CD4-positive, alpha-beta T cell treated with Interferon gamma for 1 hour (primary cell): Measurements from ENCODE around the gene AUTS2.

Experiments
- DNase-seq: peaks from one replicate; pipeline ENCODE4 v3.0.0-alpha.2; 2020

The AUTS2 gene

DNA sequence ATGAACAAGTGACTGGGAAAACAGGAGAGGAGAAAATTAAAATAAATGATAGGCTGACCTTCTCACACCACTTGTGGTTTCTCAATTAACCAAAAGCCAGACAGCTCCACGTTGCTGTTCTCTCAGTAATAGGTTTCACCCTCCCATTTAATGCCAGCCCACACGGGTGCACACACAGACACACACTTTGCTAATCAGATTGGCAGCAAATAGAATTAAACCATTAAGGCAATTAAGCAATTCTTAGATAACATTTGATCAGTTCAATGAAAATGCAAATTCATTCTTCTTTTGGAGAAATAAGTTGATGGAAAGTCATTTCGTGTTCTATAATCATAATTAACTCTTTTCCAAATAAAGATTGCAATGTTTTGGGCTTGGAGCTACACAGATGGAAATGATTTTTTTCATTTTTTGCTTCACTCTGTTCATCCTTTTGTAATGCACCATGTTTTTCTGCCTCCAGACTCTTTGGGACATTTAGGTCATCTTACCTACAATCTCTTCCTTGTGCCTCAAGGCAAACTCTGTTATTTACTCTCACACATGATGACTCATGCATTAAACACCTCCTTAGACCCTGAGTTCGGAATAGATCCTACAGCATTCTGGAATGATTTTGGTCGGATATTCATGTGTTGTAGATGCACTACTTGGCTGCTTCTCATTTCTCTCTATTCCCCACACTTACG is 700.7 kb downstream of the AUTS2 start:
- no peak for DNase-seq

DNA sequence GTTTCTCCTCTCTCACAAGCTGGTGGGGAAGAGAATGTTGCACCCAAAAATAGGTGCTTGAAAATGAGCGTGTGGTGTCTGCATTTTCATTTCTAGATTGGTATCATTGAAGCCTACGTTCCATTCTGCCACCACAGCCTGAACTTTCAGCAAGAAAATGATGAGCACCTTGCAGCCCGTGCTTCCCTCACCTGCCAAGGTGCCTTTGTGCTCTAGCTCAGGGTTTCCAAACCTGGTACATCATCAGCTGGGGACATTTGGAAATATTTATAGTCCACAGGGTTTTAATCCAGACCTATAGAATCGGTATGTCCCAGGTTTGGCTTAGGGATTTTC is 701.2 kb downstream of the AUTS2 start:
- DNase-seq, result no peak

DNA sequence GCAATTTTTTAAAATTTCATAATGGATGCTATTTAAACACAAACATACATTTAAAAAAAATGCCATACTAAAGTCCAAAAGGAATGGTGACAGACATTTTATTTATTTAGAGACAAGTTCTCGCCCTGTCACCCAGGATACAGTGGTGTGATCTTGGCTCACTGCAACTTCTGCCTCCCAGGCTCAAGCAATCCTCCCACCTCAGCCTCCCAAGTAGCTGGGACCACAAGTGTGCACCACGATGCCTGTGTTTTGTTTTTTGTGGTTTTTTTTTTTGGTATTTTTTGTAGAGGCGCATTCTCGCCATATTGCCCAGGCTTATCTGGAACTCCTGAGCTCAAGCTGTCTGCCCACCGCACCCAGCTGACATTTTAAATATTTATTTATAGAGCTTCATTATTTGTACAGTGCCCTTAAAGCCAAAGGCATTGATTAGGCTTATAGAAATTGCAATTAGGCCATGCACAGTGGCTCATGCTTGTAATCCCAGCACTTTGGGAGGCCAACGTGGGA is 703.5 kb downstream of the AUTS2 start:
- DNase-seq, result no peak

DNA sequence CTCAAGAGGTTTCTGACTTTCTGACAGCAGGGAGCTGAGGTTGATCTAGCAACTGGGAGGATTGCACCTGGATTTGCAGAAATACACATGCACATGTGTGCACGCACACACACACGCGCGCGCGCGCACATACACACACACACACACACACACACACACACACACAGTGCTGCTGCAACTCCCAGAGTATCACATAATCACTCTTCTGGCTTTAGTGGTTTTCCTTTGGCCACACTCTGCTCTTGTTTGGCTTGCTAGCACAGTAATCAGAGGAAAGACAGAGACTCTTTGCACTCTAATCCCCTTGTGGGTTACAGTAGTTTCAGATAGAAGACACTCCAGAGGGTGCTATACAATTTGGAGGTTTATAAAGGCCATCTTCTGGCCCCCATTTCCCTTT is 705.0 kb downstream of the AUTS2 start:
- no peak for DNase-seq

DNA sequence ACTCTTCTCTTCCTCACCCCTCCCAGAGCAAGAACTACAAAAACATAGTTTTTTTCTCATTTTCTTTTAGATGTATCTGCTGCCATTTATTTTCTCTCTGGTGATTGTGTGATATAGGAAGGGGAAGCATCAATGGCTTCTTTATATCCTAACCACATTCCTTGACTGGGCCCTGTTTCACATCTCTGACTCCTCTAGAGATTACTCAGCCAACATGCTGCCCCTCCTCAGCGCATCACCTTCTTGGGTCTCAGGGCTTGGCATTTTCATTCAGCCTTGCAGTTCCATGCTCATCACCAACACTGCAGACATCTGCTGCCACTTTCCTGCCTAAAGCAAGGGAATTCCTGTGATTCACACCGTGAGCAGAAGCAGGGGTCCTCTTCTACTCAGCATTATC is 705.5 kb downstream of the AUTS2 start:
- DNase-seq, result no peak

DNA sequence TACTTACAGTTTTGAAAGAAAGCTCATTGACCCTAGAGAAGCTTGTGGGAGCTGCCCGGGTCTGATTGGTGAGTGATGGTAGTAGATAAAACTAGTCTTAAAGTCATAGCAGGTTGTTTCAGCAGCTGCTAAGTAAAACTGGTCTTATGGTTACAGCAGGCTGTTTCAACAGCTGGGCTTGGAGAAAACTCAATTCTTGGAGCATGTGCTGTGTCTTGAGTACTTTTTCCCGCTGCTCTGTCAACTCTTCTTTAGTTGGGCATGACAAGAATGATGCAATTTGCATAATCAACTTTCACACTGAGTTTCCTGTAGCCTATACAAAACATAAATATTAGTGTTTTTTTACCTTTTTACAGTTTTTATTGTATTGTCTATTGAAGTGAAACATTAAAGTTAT is 707.9 kb downstream of the AUTS2 start:
- no peak for DNase-seq

DNA sequence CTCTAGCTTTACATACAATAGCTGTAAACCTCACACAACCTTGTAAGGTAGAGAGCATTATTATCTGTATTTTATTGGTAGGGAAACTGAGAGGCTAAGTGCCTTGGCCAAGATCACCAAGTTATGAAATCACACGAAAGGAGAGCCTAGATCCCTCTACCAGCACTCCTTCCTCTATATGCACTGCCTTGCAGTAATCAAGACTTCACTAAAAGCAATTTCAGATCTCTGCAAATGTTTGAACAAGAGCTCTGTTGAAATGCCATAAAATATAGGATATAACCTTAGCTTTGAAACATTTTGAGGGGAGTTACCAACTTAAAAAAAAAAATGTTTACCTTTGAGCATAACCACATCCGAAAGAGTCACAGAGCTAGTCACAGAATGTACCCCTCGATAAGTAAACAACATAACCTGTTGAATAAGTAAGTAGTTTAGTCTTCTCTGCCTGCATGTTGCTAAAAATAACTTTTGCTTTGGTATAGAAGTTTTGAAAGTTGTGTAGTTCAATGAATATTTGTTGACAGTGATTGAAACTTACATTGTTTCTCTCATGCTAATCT is 709.4 kb downstream of the AUTS2 start:
- DNase-seq, result no peak

DNA sequence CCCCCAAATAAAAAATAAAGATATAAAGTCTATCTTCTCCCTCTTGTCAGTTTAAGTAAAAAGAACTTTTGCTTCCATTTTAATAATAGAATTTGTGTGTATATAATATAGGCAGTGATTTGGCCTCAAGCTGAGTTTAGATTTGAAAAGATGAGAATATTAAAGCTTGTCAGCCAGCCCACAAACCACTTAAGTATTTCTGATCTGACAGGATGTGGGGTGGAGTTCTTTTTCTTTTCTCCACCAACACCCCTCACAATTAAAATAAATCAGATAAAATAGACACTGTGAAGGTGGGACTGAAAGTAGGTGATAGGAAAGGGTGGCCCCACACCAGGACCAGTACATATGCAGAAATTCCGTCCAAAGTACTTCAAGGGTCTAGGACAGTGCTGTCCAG is 714.1 kb downstream of the AUTS2 start:
- no peak for DNase-seq

DNA sequence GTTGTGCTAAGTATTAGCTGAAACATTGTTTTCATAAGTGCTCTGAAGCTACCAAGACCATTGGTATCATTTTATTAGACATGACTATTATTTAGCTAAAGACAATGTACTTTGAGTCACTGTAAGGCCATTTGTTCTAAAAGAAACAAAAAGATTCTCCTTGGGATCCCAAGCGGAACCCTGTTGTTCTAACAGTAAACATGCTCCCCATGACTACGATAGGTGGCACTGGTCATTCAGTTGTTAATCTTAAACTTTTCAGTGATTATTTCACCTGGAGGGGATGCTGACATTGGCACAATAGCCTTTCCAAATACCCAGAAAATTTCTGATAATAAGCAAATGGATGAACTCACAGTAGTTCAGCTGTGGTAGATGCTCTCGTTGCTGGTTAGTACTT is 715.0 kb downstream of the AUTS2 start:
- no peak for DNase-seq

DNA sequence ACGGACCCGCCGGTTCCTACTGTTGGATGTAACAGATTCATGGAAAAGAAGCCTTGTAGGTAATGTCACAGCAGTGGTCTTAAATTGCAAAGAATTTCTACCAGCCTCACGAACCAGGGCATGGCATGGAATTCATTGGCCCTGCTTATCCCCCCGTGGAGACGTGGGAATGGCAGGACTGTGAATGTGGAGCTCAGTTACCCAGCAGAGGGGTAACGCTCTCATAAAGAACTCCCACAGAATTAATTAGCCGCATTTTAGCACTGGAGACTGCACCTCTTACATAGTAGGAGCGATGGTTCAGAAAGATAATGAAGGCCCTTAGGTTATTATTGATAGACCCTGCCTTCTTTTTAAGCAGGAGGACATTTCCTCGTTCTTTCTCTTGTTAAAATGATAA is 715.4 kb downstream of the AUTS2 start:
- DNase-seq, result no peak

DNA sequence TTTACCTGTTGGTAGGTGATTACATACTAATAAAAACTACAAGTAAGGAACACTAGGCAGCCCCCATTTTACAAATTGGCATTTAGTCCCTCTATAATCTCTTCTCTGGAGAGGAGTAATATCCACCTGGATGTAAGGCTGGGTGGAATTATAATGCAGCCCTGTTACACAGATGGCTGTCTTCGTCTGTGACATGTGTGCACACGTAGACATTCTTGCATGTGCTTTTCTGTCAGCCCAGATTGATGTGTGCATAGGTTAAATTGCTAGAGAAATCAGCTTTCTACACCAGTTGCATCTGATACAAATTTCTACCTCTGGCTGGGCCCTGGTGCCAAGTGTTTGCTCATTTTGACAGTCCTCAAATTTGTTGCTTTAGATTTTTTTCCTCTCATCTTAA is 715.9 kb downstream of the AUTS2 start:
- DNase-seq, result no peak

DNA sequence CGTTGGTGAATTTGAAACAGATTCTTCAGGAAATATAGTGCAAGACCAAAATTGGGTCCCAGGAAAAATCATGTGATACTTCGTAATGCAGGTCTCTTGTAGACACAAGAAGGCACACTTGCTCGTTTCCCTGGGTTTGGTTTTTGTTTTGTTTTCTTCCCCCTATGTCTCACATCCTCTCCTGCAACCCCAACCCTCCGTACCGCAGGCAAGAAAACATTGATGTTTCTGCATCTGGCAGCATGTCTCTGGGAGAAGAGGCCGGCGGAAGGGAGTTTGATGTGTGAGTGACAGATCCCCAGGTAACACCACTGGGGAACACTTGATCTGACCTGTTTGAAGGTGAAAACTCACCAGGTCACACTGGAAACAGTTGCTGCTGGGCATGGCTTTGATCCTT is 718.5 kb downstream of the AUTS2 start:
- no peak for DNase-seq

DNA sequence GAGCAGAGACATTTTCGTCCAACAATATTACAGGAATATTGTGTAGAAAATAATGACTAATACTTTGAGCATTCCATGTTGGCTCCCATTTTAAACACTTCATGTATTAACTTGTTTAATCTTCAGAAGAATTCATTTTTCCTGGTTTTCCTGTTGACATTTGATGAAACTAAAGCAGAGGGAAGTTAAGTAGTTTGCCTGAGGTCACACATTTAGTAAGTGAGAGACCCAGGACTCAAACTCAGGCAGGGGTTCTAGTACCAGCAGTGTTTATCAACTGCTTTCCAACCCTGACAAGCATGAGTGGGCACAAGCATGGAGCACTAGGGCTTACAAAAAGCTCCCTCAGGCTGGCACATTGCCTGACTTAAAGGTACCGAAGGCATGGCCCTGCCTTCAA is 719.1 kb downstream of the AUTS2 start:
- no peak for DNase-seq

DNA sequence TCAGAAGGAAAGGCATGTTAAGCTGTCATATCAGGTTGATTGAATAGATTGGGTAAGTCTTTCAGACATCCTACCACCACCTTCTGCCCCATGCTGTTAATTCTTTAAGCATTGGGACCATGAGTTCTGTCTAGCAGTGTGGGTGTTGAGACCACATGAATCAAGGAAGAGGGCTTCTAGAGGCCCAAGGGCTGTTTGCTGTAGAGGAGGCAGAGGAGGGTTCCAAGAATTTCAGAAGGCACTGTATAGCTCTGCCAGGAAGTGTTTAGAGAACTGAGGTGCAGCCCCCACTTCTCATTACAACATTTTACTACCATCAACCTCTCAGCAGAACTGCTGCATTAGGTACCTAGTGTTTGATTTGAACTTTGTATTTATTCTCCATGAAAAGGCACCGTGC is 720.2 kb downstream of the AUTS2 start:
- no peak for DNase-seq

DNA sequence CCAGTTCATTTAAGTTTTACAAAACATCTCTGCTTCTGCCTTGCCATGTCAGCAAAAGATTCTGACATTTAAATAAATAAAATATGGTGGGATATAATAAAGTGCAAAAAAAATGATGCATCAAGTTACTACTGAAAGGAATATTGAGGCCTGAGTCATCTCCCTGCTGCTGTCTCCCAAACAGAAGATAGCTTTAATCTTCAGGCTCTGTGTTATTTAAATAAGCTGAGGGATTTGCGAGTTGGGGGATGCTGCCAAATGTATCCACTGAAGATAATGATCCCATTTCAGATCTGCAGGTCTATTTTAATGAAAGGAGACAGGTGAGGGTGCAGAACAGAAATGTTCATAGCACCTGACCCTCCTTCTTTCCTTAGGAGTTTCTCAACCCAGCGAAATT is 720.8 kb downstream of the AUTS2 start:
- no peak for DNase-seq

DNA sequence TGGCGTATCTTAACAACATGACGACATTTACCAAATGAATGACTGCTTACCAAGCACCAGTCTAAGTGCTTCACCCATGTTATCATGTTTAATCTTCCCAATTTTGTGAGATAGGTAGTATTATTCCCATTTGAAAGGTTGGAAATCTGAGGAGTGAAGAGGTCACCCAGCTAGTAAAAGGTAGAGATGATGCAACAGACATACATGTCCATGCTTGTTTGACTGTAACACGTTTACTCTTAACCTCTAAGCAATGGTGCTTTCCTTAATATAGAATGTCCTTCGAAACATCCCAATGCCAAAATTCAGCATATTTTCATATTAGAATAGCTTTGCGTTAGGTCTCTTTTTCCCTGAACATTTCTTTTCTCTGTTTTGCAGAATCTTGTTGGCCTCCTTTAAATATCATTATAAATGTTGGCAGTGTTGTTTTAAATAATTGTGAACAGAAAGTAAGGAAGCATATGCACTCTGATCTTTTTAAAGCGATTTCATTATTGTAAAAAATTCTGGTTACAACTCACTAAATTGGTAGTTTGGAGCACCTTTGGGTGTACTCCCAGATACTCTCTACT is 722.8 kb downstream of the AUTS2 start:
- no peak for DNase-seq

DNA sequence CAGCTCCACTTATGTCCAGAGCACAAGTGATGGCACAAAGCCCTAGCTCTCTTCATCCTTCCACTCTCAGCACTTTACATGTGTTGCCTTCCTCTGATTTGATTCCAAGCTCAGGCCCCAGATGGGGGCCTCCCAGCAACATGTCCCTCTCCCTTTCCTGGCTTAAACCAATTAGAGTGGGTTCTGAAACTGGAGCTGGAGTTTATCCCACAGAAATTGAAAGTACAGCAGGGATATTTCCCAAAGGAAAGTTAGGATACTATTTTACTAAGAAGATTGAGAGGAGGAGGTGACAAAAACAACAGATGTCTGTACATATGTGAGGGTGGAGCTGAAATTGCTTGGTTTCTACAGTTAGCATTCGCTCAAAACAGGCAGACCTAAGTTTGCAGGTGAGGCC is 724.6 kb downstream of the AUTS2 start:
- DNase-seq, result no peak

DNA sequence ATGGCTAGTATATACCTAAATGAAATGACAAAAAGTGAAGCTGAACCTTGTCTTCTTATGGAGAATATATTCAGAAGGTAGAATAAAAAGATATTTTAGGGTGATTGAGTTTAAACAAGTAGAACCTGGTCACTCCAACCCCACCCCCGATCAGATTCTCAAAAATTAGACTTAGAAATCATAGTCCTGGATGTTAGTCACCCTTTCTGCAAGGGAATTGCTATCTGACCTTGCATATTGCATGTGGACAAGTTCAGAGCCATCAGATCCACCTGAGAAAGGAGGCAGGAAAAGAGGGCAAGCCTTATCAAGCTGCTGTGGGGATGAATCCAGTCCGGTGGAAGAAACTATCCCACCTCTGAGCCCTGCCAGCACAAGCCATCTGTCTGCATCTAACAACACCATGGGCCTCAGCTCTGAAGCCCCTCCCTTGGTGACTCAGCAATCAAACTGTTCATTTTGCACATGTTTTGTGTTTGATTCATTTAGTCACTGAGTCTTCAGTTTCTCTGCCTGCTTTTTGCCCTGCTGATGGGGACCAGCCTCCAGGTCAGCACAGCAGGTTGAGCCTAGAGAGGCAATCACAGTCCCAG is 727.3 kb downstream of the AUTS2 start:
- DNase-seq, result no peak

DNA sequence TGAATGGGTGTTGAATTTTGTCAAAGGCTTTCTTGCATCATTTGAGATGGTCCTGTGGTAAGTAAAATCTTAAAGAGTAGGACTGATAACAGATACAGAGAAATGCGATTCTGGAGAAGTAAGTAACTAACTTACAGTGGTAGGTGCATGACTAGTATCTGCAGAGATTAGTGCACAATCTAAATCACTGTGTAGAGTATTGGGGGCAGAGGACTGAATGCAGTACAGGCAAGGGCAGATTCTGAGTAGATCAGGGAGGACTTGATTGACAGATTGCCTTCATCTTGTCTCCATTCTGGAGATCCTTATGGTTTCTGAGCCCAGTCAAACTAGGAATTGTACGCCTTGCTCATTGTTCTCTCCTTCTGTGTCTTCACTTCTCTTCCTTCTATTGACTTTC is 736.0 kb downstream of the AUTS2 start:
- no peak for DNase-seq

DNA sequence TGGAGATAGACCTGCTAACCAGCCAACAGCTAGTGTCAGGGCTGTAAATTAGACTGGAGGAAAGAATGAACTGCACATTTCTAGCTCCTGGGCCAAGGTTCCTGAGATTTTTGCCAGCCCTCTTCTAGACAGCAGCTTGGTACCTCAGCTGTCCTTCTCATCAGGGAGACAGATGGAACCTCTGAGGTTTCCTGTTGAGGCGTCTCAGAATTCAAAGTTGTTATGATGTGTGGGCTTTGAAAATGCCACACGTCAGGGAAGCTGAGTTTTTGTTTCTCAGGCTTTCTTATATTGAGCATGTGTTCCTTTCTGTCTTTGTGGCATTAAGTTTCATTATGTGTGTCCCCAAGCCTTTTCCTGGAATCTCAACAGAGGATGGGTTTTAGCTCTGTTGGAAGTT is 736.6 kb downstream of the AUTS2 start:
- DNase-seq, result no peak

DNA sequence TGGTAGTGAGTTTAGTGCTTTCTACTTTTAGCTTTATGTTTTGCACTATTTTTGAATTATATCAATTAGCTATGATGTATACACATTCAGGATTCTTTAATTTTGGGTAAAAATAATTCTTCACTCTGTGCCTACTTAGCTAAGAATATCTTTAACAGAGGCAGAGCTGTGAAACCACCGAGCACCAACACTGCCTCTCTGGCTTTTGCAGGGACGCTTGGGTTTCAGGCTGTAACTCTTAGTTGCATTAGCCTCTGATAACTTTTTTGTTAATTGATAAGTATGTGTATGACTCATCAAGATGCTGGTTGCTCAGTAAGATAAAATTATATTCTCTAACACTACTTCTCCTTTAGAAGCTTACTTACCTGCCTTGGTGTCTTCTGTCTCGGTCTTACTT is 738.3 kb downstream of the AUTS2 start:
- DNase-seq, result no peak

DNA sequence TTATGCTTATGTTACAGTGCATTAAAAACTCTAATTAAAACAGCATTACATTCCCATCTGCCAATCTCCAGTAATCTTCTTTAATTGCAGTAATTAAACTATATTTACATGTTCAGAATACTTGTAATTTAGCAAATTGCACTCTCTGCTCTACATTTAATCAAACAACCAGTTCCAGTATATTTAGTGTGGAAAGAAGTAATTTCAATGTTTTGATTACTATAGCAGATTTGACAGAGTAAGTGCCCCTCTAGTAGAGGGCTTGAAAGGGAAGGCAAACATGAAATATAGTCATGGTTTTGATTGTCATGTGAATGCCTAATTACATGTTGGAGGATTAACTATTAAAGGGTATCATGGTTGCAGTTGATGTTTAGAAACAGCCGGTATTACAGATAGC is 739.7 kb downstream of the AUTS2 start:
- DNase-seq, result no peak

DNA sequence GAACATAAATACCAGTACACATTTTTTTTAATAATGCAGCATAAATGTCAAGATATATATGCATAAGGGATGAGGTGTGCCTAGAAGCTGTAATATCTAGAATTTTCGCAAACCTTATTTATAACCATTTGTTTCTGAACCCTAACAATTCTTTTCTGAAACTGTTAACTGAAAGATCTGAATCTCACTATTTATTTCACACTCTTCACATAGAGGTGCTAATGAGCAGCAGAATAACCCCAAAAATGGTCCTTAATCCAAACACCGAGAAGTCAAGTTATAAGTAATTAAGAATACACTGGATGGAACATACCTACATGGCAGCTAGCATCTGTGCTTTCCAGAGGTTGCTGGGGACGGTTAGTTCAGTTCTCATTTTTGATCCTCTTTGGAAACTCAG is 742.0 kb downstream of the AUTS2 start:
- no peak for DNase-seq

DNA sequence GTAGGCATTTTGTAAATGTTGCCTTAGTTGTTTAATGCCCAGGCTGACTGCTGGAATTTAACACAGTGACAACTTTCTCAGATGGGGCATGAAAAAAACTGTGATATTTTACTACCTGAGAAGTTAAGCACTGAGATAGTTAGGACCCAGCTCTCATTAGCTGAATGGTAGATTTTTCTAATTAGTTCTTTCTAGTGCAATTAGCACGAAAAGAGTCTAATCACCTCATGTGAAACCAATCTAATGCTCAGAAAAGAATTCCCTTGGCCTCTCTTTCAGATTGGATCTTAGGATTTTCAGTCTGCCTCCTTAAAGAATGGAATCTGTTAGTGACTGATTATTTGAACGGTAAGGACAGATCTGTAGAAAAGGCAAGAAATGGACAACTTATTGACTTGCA is 743.2 kb downstream of the AUTS2 start:
- DNase-seq, result no peak

DNA sequence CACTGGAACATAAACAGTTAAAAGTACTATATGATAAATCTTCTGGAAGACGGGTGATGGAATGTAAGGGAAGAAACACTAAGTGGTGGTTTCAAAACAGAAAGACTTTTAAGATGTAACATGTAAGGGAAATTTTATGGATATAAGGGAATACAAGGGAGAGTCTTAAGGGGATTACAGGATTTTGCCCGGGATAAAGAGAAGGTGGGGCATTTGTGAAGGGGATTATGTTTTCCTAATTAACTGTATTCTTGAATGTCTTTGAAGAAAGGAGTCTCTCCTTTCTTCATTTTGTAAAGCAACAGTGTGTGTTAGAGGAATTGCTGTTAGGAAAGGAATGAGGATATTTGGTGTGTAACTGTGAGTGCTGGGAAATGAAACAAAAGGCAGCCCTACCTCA is 745.2 kb downstream of the AUTS2 start:
- DNase-seq, result no peak
